NOMO-1 (cell line): ENCODE data around the gene TSPAN7.

ENCODE experiments used
- DNase-seq, 2 experiments: peaks; one replicate each; lab custom pipeline; 2025; ENCODE audit not compliant: unreplicated experiment in 2 of 2; lab: John Stamatoyannopoulos, UW

TSPAN7 gene

GRCh38 chrX:38639730-38640129 is 78.4 kb downstream of the TSPAN7 start:
- DNase-seq, result no peak

GRCh38 chrX:38641197-38641596 is 79.9 kb downstream of the TSPAN7 start:
- DNase-seq, result no peak

GRCh38 chrX:38643903-38644302 is 82.6 kb downstream of the TSPAN7 start:
- DNase-seq, result no peak

GRCh38 chrX:38646129-38646528 is 84.8 kb downstream of the TSPAN7 start:
- DNase-seq, result no peak

- no peak for DNase-seq
Measured at GRCh38 chrX:38649221-38649620, 87.9 kb downstream of the TSPAN7 start.

GRCh38 chrX:38649674-38650647 is 88.6 kb downstream of the TSPAN7 start:
- no peak for DNase-seq

GRCh38 chrX:38651625-38652601 is 90.6 kb downstream of the TSPAN7 start:
- DNase-seq, result peak in 1 of 2 experiments; percentile 11

- DNase-seq, result no peak
Measured at GRCh38 chrX:38652934-38653442, 91.6 kb downstream of the TSPAN7 start.

- no peak for DNase-seq
Measured at GRCh38 chrX:38654302-38654701, 93.0 kb downstream of the TSPAN7 start.

- DNase-seq, result no peak
Measured at GRCh38 chrX:38656350-38656915, 95.1 kb downstream of the TSPAN7 start.

- DNase-seq, result no peak
Measured at GRCh38 chrX:38657562-38657961, 96.2 kb downstream of the TSPAN7 start.

GRCh38 chrX:38660395-38661102 is 99.2 kb downstream of the TSPAN7 start:
- no peak for DNase-seq

GRCh38 chrX:38661103-38661441 is 99.7 kb downstream of the TSPAN7 start:
- no peak for DNase-seq

GRCh38 chrX:38661561-38661960 is 100.2 kb downstream of the TSPAN7 start:
- no peak for DNase-seq

- DNase-seq, result peak in 1 of 2 experiments; percentile 13
Measured at GRCh38 chrX:38662640-38663039, 101.3 kb downstream of the TSPAN7 start.

- peak; percentile 13 to 17 for DNase-seq
Measured at GRCh38 chrX:38664285-38664684, 102.9 kb downstream of the TSPAN7 start.

- no peak for DNase-seq
Measured at GRCh38 chrX:38666909-38667308, 105.6 kb downstream of the TSPAN7 start.

- DNase-seq, result no peak
Measured at GRCh38 chrX:38668771-38669170, 107.4 kb downstream of the TSPAN7 start.

GRCh38 chrX:38669428-38669827 is 108.1 kb downstream of the TSPAN7 start:
- DNase-seq, result peak in 1 of 2 experiments; percentile 55

GRCh38 chrX:38672646-38673045 is 111.3 kb downstream of the TSPAN7 start:
- no peak for DNase-seq
